Inflammatory macrophage treated with lipopolysaccharide for 1 hour (primary cell): Measurements from ENCODE around the gene PHF12.
A peak's percentile ranks its signal among the peaks of the same experiment; 100 is the strongest.

Source experiments
- DNase-seq, 2 donors: peaks; one replicate each; pipeline ENCODE4 v3.0.0-alpha.2; 2020 to 2022

The PHF12 gene

GRCh38 chr17:28951428-28951990, at the start of gene PHF12:
Gene PHF12, minus strand, starts transcription at chr17:28951518. Its CDS starts 558 bp downstream, at chr17:28950960.
- DNase-seq = peak; percentile 99 to 100

GRCh38 chr17:29000973-29001372, 49.7 kb upstream of the PHF12 start:
- no peak for DNase-seq

- no peak for DNase-seq
Observed at GRCh38 chr17:28999206-28999605, 47.9 kb upstream of the PHF12 start.

GRCh38 chr17:28997806-28998205, 46.5 kb upstream of the PHF12 start:
- DNase-seq = no peak

- DNase-seq = no peak
Observed at GRCh38 chr17:28996554-28997096, 45.3 kb upstream of the PHF12 start.

- no peak for DNase-seq
Observed at GRCh38 chr17:28993645-28994426, 42.5 kb upstream of the PHF12 start.

- DNase-seq = no peak
Observed at GRCh38 chr17:28992625-28993600, 41.6 kb upstream of the PHF12 start.

GRCh38 chr17:28992185-28992584, 40.9 kb upstream of the PHF12 start:
- no peak for DNase-seq

- DNase-seq = no peak
Observed at GRCh38 chr17:28991779-28992178, 40.5 kb upstream of the PHF12 start.

- no peak for DNase-seq
Observed at GRCh38 chr17:28989028-28989427, 37.7 kb upstream of the PHF12 start.

GRCh38 chr17:28988475-28988874, 37.2 kb upstream of the PHF12 start:
- no peak for DNase-seq

- no peak for DNase-seq
Observed at GRCh38 chr17:28986714-28987655, 35.7 kb upstream of the PHF12 start.

- no peak for DNase-seq
Observed at GRCh38 chr17:28985950-28986713, 34.8 kb upstream of the PHF12 start.

GRCh38 chr17:28983286-28984230, 32.2 kb upstream of the PHF12 start:
- peak; percentile 74 to 91 for DNase-seq

GRCh38 chr17:28982131-28982793, 30.9 kb upstream of the PHF12 start:
- DNase-seq = peak; percentile 90 to 93

GRCh38 chr17:28978356-28978964, 27.1 kb upstream of the PHF12 start:
- DNase-seq = no peak

- DNase-seq = no peak
Observed at GRCh38 chr17:28977659-28978355, 26.5 kb upstream of the PHF12 start.

GRCh38 chr17:28975646-28976045, 24.3 kb upstream of the PHF12 start:
- DNase-seq = no peak
